ENCODE results near the gene NOS1AP.

NOS1AP gene

DNA sequence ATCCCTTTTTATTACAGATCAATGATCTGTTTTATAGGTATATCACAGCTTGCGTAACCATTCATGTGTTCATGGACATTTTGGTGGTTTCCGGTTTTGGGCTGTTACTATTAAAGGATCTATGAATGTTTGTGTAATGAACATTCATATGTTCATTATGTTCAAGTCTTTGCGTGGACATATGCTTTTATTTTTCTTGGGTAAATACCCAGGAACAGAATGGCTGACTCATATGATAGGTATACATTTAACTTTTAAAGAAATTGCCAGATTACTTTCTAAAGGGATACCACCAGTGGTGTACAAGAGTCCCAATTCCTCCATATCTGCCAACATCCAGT, 233.5 kb downstream of the NOS1AP start:
- Histone ChIP-seq H2BK15ac (replicated peaks; ENCODE audit: low read depth) (no peak overlapping the region), H3K79me2 (ENCODE audit: control insufficient read depth, insufficient read depth, low read length) (no peaks in the 10 kb centered on the region), H3K18ac (ENCODE audit: low read length) (no peak overlapping the region), H3K27ac (ENCODE audit: low read depth, low read length) (no peak overlapping the region), H3K9ac (ENCODE audit: low read length) (no peak overlapping the region), H2AK5ac (ENCODE audit: low read length) (no peak overlapping the region), H4K8ac (ENCODE audit: low read depth, low read length) (no peak overlapping the region), H3K79me1 (ENCODE audit: low read length) (peaks cover 2% of the 10 kb centered on the region), H2BK120ac (ENCODE audit: low read depth, low read length) (no peak overlapping the region), H3K4me1 (ENCODE audit: control insufficient read depth, low read depth, low read length) (peaks cover 7% of the 10 kb centered on the region), H4K5ac (ENCODE audit: low read length) (no peak overlapping the region), H3K4me3 (ENCODE audit: low read length) (no peak overlapping the region), H3K56ac (ENCODE audit: low read length) (no peak overlapping the region), H3K4me2 (ENCODE audit: low read length) (no peak overlapping the region), H3K4ac (ENCODE audit: low read depth, low read length) (no peak overlapping the region), H3K27me3 (ENCODE audit: insufficient read depth, low read length, poor library complexity) (no peaks in the 10 kb centered on the region), H3K36me3 (ENCODE audit: control insufficient read depth, insufficient read depth, low read length) (no peaks in the 10 kb centered on the region), H3K23ac (ENCODE audit: low read length) (no peak overlapping the region), H2BK5ac (ENCODE audit: low read length) (no peak overlapping the region)
- DNase-seq: no peak
- no CpG with 5 or more reads among the region's 3 CpGs for WGBS (ENCODE audit: extremely low coverage, insufficient coverage, low lambda C conversion rate)

GRCh38 chr1:162304736-162305135, 235.2 kb downstream of the NOS1AP start:
- no peak overlapping the region for H3K4me2 ChIP-seq (ENCODE audit: low read length)
- no peak overlapping the region for H3K4me3 ChIP-seq (ENCODE audit: low read length)
- H2BK120ac ChIP-seq (ENCODE audit: low read depth, low read length): no peak overlapping the region
- no peaks in the 10 kb centered on the region for H3K36me3 ChIP-seq (ENCODE audit: control insufficient read depth, insufficient read depth, low read length)
- H3K4ac ChIP-seq (ENCODE audit: low read depth, low read length): no peak overlapping the region
- H2BK5ac ChIP-seq (ENCODE audit: low read length): no peak overlapping the region
- H3K4me1 ChIP-seq (ENCODE audit: control insufficient read depth, low read depth, low read length): peaks cover 7% of the 10 kb centered on the region
- H3K18ac ChIP-seq (ENCODE audit: low read length): no peak overlapping the region
- H4K5ac ChIP-seq (ENCODE audit: low read length): no peak overlapping the region
- no peak overlapping the region for H3K27ac ChIP-seq (ENCODE audit: low read depth, low read length)
- no peak overlapping the region for H2AK5ac ChIP-seq (ENCODE audit: low read length)
- no peak overlapping the region for H3K23ac ChIP-seq (ENCODE audit: low read length)
- DNase-seq: no peak
- no peak overlapping the region for H3K9ac ChIP-seq (ENCODE audit: low read length)
- no peaks in the 10 kb centered on the region for H3K79me1 ChIP-seq (ENCODE audit: low read length)
- H3K79me2 ChIP-seq (ENCODE audit: control insufficient read depth, insufficient read depth, low read length): no peaks in the 10 kb centered on the region
- WGBS (ENCODE audit: extremely low coverage, insufficient coverage, low lambda C conversion rate): no CpG with 5 or more reads among the region's 2 CpGs
- no peak overlapping the region for H3K56ac ChIP-seq (ENCODE audit: low read length)
- H2BK15ac ChIP-seq (replicated peaks; ENCODE audit: low read depth): no peak overlapping the region
- H3K27me3 ChIP-seq (ENCODE audit: insufficient read depth, low read length, poor library complexity): no peaks in the 10 kb centered on the region
- no peak overlapping the region for H4K8ac ChIP-seq (ENCODE audit: low read depth, low read length)

GRCh38 chr1:162305969-162306368, 236.5 kb downstream of the NOS1AP start:
- Histone ChIP-seq H3K4me3 (ENCODE audit: low read length) (no peak overlapping the region), H2BK5ac (ENCODE audit: low read length) (no peak overlapping the region), H3K79me1 (ENCODE audit: low read length) (no peaks in the 10 kb centered on the region), H2BK15ac (replicated peaks; ENCODE audit: low read depth) (no peak overlapping the region), H3K79me2 (ENCODE audit: control insufficient read depth, insufficient read depth, low read length) (no peaks in the 10 kb centered on the region), H3K36me3 (ENCODE audit: control insufficient read depth, insufficient read depth, low read length) (no peaks in the 10 kb centered on the region), H4K8ac (ENCODE audit: low read depth, low read length) (no peak overlapping the region), H3K18ac (ENCODE audit: low read length) (no peak overlapping the region), H3K4me1 (ENCODE audit: control insufficient read depth, low read depth, low read length) (no peaks in the 10 kb centered on the region), H3K4me2 (ENCODE audit: low read length) (no peak overlapping the region), H3K27me3 (ENCODE audit: insufficient read depth, low read length, poor library complexity) (no peaks in the 10 kb centered on the region), H3K27ac (ENCODE audit: low read depth, low read length) (no peak overlapping the region), H3K56ac (ENCODE audit: low read length) (no peak overlapping the region), H2BK120ac (ENCODE audit: low read depth, low read length) (no peak overlapping the region), H3K23ac (ENCODE audit: low read length) (no peak overlapping the region), H4K5ac (ENCODE audit: low read length) (no peak overlapping the region), H3K9ac (ENCODE audit: low read length) (no peak overlapping the region), H3K4ac (ENCODE audit: low read depth, low read length) (no peak overlapping the region), H2AK5ac (ENCODE audit: low read length) (no peak overlapping the region)
- no CpG with 5 or more reads among the region's 1 CpG for WGBS (ENCODE audit: extremely low coverage, insufficient coverage, low lambda C conversion rate)
- DNase-seq: no peak

DNA sequence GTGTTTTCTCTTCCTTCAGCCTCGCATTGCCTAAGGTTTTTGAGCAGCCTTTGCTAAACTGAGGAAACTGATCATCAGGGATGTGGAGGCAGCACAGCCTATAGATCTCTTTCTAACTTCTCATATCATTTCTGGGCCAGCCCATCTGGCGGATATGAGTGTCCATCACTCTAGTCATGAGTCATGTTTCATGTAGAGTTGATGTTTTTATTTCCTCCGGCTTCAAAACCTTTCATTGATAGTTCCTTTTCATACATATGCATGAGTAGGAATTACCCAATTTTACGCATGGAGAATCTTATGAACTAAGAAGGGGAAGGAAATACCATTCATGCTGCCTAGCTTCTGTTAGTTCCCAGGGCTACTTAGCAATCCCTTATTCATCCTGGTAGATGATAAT, 240.8 kb downstream of the NOS1AP start:
- no CpG with 5 or more reads among the region's 4 CpGs for WGBS (ENCODE audit: extremely low coverage, insufficient coverage, low lambda C conversion rate)
- Histone ChIP-seq H2AK5ac (ENCODE audit: low read length) (no peak overlapping the region), H3K36me3 (ENCODE audit: control insufficient read depth, insufficient read depth, low read length) (no peaks in the 10 kb centered on the region), H2BK120ac (ENCODE audit: low read depth, low read length) (no peak overlapping the region), H2BK15ac (replicated peaks; ENCODE audit: low read depth) (no peak overlapping the region), H3K9ac (ENCODE audit: low read length) (no peak overlapping the region), H3K79me1 (ENCODE audit: low read length) (no peaks in the 10 kb centered on the region), H3K79me2 (ENCODE audit: control insufficient read depth, insufficient read depth, low read length) (no peaks in the 10 kb centered on the region), H3K23ac (ENCODE audit: low read length) (no peak overlapping the region), H3K4me1 (ENCODE audit: control insufficient read depth, low read depth, low read length) (no peaks in the 10 kb centered on the region), H3K4me3 (ENCODE audit: low read length) (no peak overlapping the region), H3K4ac (ENCODE audit: low read depth, low read length) (no peak overlapping the region), H3K27me3 (ENCODE audit: insufficient read depth, low read length, poor library complexity) (no peaks in the 10 kb centered on the region), H3K27ac (ENCODE audit: low read depth, low read length) (no peak overlapping the region), H3K56ac (ENCODE audit: low read length) (no peak overlapping the region), H4K8ac (ENCODE audit: low read depth, low read length) (no peak overlapping the region), H3K4me2 (ENCODE audit: low read length) (no peak overlapping the region), H3K18ac (ENCODE audit: low read length) (no peak overlapping the region), H4K5ac (ENCODE audit: low read length) (no peak overlapping the region), H2BK5ac (ENCODE audit: low read length) (no peak overlapping the region)
- no peak for DNase-seq

GRCh38 chr1:162314206-162314605, 244.7 kb downstream of the NOS1AP start:
- H3K23ac ChIP-seq (ENCODE audit: low read length): no peak overlapping the region
- H3K27ac ChIP-seq (ENCODE audit: low read depth, low read length): no peak overlapping the region
- H3K79me2 ChIP-seq (ENCODE audit: control insufficient read depth, insufficient read depth, low read length): no peaks in the 10 kb centered on the region
- H3K56ac ChIP-seq (ENCODE audit: low read length): no peak overlapping the region
- H2BK5ac ChIP-seq (ENCODE audit: low read length): no peak overlapping the region
- no CpG with 5 or more reads among the region's 1 CpG for WGBS (ENCODE audit: extremely low coverage, insufficient coverage, low lambda C conversion rate)
- no peak for DNase-seq
- no peak overlapping the region for H2BK120ac ChIP-seq (ENCODE audit: low read depth, low read length)
- peaks cover 1% of the 10 kb centered on the region for H3K79me1 ChIP-seq (ENCODE audit: low read length)
- H3K4me1 ChIP-seq (ENCODE audit: control insufficient read depth, low read depth, low read length): no peaks in the 10 kb centered on the region
- H3K36me3 ChIP-seq (ENCODE audit: control insufficient read depth, insufficient read depth, low read length): no peaks in the 10 kb centered on the region
- H4K5ac ChIP-seq (ENCODE audit: low read length): no peak overlapping the region
- H3K4ac ChIP-seq (ENCODE audit: low read depth, low read length): no peak overlapping the region
- no peak overlapping the region for H3K18ac ChIP-seq (ENCODE audit: low read length)
- H3K9ac ChIP-seq (ENCODE audit: low read length): no peak overlapping the region
- no peak overlapping the region for H2AK5ac ChIP-seq (ENCODE audit: low read length)
- H4K8ac ChIP-seq (ENCODE audit: low read depth, low read length): no peak overlapping the region
- H2BK15ac ChIP-seq (replicated peaks; ENCODE audit: low read depth): no peak overlapping the region
- no peaks in the 10 kb centered on the region for H3K27me3 ChIP-seq (ENCODE audit: insufficient read depth, low read length, poor library complexity)
- H3K4me3 ChIP-seq (ENCODE audit: low read length): no peak overlapping the region
- no peak overlapping the region for H3K4me2 ChIP-seq (ENCODE audit: low read length)

GRCh38 chr1:162315673-162316072, 246.2 kb downstream of the NOS1AP start:
- no peak overlapping the region for H3K18ac ChIP-seq (ENCODE audit: low read length)
- H3K4me2 ChIP-seq (ENCODE audit: low read length): no peak overlapping the region
- no peak overlapping the region for H2BK5ac ChIP-seq (ENCODE audit: low read length)
- no peak overlapping the region for H3K4me3 ChIP-seq (ENCODE audit: low read length)
- H2BK120ac ChIP-seq (ENCODE audit: low read depth, low read length): no peak overlapping the region
- no peak overlapping the region for H3K56ac ChIP-seq (ENCODE audit: low read length)
- H3K27me3 ChIP-seq (ENCODE audit: insufficient read depth, low read length, poor library complexity): no peaks in the 10 kb centered on the region
- peaks cover 1% of the 10 kb centered on the region for H3K79me1 ChIP-seq (ENCODE audit: low read length)
- H3K4me1 ChIP-seq (ENCODE audit: control insufficient read depth, low read depth, low read length): no peaks in the 10 kb centered on the region
- no peak overlapping the region for H4K8ac ChIP-seq (ENCODE audit: low read depth, low read length)
- no peak overlapping the region for H3K9ac ChIP-seq (ENCODE audit: low read length)
- no peaks in the 10 kb centered on the region for H3K79me2 ChIP-seq (ENCODE audit: control insufficient read depth, insufficient read depth, low read length)
- DNase-seq: no peak
- H3K4ac ChIP-seq (ENCODE audit: low read depth, low read length): no peak overlapping the region
- no peak overlapping the region for H3K27ac ChIP-seq (ENCODE audit: low read depth, low read length)
- no peaks in the 10 kb centered on the region for H3K36me3 ChIP-seq (ENCODE audit: control insufficient read depth, insufficient read depth, low read length)
- H4K5ac ChIP-seq (ENCODE audit: low read length): no peak overlapping the region
- WGBS (ENCODE audit: extremely low coverage, insufficient coverage, low lambda C conversion rate): no CpG with 5 or more reads among the region's 2 CpGs
- H3K23ac ChIP-seq (ENCODE audit: low read length): no peak overlapping the region
- H2BK15ac ChIP-seq (replicated peaks; ENCODE audit: low read depth): no peak overlapping the region
- no peak overlapping the region for H2AK5ac ChIP-seq (ENCODE audit: low read length)
